GM19324 (cell line): ENCODE data around the gene CYP4F11.
"Not testable (repeated sequence)": the region's sequence is repeated elsewhere in the genome, so short reads cannot be mapped to it uniquely, and the experiment has no call there.

Experiments used
- ATAC-seq: cut with Tn5 transposase; IDR thresholded peaks from one replicate; pipeline ENCODE4 v1.9.1; 2021; ENCODE audit warnings: mild to moderate bottlenecking, moderate library complexity; ENCODE audit not compliant: unreplicated experiment, low FRiP score

The CYP4F11 gene

DNA sequence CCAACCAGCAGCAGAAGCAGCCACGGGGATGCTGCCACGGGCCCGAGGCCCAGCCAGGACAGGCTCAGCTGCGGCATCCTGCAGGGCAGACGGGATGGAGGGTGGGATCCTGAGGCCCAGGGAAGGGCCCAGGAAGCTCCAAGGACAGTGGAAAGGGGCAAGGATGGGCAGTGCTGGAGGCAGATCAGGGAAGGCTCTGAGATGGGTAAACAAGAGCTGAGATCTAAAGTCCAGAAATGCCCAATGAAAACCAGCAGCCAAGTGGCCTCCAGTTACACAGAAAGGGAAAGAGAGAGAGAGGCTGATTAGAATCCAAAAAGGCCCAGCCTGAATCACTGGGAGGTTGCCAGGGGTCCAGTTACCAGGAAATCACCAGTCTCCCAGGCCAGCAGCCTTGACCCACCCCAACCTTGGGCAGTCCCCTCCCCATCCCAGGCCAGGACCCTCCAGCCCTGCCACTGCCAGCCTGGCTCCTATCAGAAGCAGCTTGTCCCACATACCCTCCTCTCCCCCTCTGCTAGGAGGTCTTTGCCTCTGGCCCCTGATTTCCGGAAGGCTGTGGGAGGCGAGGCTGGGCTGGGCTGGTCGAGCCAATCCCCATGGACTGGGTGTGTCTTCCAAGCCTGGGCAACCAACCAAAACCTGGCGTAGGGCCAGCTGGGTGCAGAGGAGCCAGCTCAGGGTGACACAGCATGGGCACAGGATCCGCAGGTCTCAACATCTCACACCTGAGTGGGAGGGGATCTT lies at the start of gene CYP4F11:
Gene CYP4F11 (minus strand): TSS at position 198 of the 747 bp plus-strand sequence. CDS start 121 bp downstream, at position 77.
- no peak for ATAC-seq

DNA sequence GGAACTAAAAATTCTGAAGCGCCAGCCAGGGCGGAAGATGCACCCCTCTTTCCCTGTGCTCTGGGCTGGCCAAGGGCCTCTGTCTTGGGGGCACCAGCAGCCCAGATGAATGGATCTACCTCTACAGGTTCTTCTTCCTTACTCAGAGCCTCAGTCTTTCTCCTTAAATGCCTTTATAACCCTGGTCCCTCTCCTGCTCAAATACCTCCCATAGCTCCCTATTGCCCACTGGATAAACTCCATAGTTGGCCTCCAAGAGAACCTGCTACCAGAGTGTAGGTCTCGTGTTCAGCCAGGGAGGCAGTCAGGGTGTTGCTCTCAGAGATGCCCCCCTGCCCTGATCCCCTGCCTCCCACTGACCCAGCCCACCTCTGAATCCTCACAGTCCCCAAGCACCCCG lies 45.0 kb upstream of the CYP4F11 start:
- no peak for ATAC-seq

GRCh38 chr19:15977690-15978089 lies 43.4 kb upstream of the CYP4F11 start:
- ATAC-seq, result no peak

- ATAC-seq, result no peak
Observed at GRCh38 chr19:15976836-15977689, 42.7 kb upstream of the CYP4F11 start.

DNA sequence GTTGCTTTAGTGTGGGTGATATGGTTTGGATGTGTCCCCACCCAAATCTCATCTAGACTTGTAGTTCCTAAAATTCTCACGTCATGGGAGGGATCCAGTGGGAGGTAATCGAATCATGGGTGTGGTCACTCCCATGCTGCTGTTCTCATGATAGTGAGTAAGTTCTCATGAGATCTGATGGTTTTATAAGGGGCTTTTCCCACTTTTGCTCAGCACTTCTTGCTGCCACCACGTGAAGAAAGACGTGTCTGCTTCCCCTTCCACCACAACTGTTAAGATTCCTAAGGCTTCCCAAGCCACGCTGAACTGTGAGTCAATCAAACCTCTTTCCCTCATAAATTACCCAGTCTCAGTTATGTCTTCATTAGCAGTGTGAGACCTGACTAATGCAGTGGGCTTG lies 40.5 kb upstream of the CYP4F11 start:
- no peak for ATAC-seq

GRCh38 chr19:15972043-15972442 lies 37.7 kb upstream of the CYP4F11 start:
- not testable (repeated sequence) for ATAC-seq

GRCh38 chr19:15971224-15971780 lies 37.0 kb upstream of the CYP4F11 start:
- ATAC-seq, result no peak

- no peak for ATAC-seq
Observed at GRCh38 chr19:15964231-15964630, 29.9 kb upstream of the CYP4F11 start.

DNA sequence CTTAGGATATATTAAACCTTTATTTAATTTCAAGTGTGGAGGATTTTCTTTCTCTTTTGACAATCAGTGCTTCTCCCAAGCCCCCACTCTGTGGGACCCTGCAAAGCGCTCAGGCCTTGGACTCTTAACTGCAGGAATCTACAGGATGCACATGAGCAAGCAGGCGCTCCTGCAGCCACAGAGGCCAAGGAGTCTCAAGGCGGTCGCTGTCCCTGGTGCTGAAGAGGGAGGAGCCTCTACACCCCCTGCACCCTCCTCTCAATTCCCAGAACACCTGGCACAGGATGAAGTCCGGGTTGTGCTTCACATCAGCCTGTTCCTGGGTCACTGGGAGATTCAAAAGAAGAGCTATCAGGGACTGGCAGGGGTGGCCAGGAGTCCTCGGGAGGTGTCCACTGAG lies 28.0 kb upstream of the CYP4F11 start:
- no peak for ATAC-seq

DNA sequence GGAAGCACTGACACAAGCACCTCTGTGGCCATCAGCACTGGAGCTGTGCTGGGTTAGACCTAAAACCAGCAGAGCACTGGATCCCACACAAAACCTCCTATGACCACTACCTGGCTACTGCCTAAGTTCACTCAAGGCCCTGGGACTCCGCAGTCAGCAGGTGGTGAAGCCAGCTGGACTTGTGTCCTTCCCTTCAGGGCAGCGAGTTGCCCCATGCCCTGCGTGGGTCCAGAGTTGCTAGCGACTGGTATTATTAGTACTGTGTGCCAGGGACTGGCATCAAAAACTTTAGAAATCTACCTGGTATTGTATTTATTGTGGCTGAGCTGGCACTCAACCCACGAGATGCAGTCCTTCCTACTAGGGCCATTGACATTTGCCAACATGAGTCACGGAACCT lies 20.5 kb upstream of the CYP4F11 start:
- ATAC-seq, result no peak

GRCh38 chr19:15948223-15949058 lies 14.1 kb upstream of the CYP4F11 start, which contains the start of gene OR10H4:
Gene OR10H4 (plus strand): TSS chr19:15949008. CDS start chr19:15949008, 0 bp downstream.
- no peak for ATAC-seq

DNA sequence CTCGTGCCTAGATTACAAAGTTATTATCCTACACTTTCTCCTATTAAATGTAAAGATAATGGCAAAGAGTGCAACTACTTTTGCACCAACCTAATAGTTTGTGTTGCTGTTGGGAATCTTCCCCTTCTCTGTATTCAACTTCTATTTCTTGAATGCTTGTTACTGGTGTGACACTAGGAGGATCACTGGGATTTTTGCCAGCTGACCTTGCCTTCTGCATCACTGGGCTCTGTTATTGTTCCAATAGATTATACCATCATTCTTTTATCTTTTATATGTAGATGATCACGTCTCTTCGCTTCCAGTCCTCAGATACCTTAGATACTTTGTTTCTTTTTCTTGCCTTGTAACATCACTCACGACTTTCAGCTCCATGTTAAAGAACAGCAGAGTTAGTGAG lies 11.0 kb upstream of the CYP4F11 start:
- no peak for ATAC-seq

GRCh38 chr19:15944401-15944800 lies 10.1 kb upstream of the CYP4F11 start:
- ATAC-seq, result no peak

GRCh38 chr19:15937771-15938170 lies 3.4 kb upstream of the CYP4F11 start:
- ATAC-seq, result no peak

GRCh38 chr19:15936950-15937349 lies 2.6 kb upstream of the CYP4F11 start:
- ATAC-seq, result no peak

- no peak for ATAC-seq
Observed at GRCh38 chr19:15936173-15936572, 1.8 kb upstream of the CYP4F11 start.

- ATAC-seq, result no peak
Observed at GRCh38 chr19:15935167-15935702, 906 bp upstream of the CYP4F11 start.

DNA sequence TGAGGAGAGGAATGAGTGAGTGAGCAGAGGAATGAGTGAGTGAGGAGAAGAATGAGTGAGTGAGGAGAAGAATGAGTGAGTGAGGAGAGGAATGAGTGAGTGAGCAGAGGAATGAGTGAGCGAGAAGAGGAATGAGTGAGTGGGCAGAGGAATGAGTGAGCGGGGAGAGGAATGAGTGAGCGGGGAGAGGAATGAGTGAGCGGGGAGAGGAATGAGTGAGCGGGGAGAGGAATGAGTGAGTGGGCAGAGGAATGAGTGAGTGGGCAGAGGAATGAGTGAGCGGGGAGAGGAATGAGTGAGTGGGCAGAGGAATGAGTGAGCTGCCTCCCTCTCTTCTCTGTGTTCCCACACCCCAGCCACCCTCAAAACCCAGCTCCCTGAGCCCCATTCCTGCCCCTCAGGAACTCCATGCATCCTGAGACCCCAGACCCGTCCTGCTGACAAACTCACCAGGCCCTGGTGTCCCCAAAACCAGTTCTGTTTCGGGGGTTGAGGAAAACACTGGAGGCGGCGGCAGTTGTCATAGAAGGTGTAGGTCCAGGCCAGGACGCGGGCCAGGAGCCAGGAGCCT lies 483 bp downstream of the CYP4F11 start:
- ATAC-seq, result not testable (repeated sequence)

GRCh38 chr19:15928321-15928720 lies 6.0 kb downstream of the CYP4F11 start:
- ATAC-seq, result no peak

DNA sequence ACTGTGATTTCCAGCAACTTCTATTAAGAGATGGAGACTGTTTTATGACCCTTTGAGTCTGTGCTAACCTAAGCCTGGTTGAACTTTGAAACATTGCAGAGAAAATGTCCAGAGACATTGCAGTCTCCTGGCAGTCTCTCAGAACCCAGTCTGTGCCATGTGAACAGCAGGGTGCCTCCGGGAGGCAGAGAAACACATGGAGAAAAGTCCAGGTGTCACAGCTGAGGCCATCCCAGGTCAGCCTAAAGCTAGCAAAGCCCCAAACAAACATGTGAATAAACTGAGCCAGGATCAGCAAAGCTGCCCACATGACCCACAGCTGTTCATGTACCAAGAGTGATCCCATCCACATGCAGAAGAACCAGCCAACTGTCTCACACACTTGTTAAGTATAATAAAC lies 7.8 kb downstream of the CYP4F11 start:
- ATAC-seq, result no peak
